Mucosa of gallbladder (tissue), 1 donor: ENCODE measurements around the gene ZNF747. TPM values are rescaled to one million over a fixed set of nuclear protein-coding genes. Genes with fewer than 3 reads are reported as not detected.
"Not testable (repeated sequence)": the region's sequence is repeated elsewhere in the genome, so short reads cannot be mapped to it uniquely, and the experiment has no call there.

Experiments
- DNase-seq: peaks from one replicate; pipeline ENCODE4 v3.0.0-alpha.2; 2020; ENCODE audit warnings: low spot score
- total RNA-seq: library from RNA; stranded (reverse); gene quantifications from one replicate; pipeline ENCODE4 v1.2.1, GENCODE V29; 2021
- donor health status: DM: no; HTN: no; CAD: no.

ZNF747 gene
- total RNA-seq, 1 donor from 2014 or later: 11.9 TPM

- no peak for DNase-seq
These were observed 583 bp upstream of the ZNF747 start for GRCh38 chr16:30535106-30535776.

- no peak for DNase-seq
These were observed 800 bp downstream of the ZNF747 start for GRCh38 chr16:30533748-30534367.

DNA sequence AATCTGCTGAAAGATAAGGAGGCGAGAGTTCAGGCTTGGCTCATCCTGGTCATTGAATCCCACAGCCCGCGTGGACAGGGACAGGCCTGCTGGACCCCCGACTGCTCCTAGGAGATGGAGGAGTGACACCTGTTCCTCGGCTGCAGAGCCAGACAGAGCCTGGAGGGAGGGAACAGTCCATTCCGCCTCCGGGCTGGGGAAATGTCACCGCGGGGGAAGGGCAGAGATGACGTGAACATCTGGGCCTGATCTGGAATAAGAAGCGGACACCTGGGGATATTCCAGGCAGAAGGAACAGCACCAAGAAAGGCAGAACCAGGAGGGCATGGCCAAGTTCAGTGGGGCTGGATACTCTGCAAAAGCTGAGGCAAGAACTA lies 1.5 kb downstream of the ZNF747 start:
- no peak for DNase-seq

- DNase-seq: no peak
These were observed 2.1 kb downstream of the ZNF747 start for GRCh38 chr16:30532285-30533145.

DNA sequence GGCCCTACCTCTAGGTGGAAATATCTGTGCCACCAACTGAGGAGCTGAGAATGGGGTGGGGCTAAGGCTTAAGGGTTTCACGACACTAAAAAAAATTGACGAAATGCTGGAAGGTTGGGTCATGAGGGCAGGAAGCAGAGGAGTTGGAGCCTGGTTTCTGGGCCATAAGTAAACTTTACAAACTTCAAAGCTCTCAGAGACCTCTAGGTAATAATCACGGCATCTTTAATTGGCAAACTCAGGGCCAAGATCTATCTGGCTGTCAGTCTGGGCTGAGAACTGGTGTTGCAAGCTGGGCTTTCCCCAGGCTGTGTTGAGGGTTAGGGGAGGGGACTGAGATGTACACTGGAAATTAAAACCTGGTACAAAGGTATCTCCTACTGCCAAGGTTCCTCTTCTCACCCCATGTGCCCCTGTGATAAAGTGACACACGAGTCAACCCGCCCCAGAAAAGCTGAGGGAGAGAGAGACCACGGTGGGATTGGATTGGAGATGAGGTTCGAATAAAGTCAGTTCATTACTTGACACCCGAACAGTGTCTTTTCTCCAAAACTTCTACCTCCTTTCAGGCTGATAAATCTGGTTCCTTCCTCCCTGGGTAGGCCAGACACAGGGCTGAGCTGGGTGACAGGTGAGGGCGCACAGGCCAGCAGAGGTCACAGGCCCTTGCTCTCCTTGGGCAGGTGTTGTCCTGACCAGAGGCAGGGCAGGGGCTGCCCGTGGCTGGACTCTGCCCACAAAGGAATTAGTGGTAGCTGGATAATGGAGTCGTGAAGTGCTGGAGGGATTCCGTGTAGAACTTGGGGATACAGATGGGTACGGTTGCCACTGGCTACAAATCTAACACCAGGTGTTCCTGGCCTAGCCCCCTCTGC lies 4.3 kb downstream of the ZNF747 start:
- DNase-seq: no peak

- DNase-seq: no peak
These were observed 5.7 kb downstream of the ZNF747 start for GRCh38 chr16:30528799-30529457.

DNA sequence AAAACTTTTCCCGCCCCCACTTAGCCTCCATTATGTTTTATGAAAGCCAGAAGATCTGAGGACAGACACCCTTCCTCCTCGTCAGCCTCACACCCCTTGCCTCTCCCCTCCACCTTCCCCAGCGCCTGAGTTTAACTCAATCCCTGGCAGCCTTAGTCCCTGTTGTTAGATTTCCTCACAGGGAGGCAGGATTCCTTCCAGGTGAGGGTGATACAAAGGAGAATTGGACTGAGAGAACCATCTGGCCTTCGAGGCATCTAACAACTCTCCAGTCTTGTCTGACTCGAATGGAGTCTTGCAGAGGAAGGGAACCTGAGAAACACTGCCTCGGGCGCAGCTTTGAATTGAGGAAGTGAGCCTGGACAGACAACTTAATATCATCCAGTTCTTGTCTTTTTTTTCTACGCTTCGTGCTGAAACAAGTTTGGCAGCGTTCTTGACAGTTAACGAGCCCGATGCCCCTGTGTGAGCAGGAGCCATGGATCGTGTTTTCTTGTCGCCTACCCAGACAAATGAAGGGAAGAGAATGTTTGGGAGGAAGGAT lies 7.0 kb downstream of the ZNF747 start:
- no peak for DNase-seq

DNA sequence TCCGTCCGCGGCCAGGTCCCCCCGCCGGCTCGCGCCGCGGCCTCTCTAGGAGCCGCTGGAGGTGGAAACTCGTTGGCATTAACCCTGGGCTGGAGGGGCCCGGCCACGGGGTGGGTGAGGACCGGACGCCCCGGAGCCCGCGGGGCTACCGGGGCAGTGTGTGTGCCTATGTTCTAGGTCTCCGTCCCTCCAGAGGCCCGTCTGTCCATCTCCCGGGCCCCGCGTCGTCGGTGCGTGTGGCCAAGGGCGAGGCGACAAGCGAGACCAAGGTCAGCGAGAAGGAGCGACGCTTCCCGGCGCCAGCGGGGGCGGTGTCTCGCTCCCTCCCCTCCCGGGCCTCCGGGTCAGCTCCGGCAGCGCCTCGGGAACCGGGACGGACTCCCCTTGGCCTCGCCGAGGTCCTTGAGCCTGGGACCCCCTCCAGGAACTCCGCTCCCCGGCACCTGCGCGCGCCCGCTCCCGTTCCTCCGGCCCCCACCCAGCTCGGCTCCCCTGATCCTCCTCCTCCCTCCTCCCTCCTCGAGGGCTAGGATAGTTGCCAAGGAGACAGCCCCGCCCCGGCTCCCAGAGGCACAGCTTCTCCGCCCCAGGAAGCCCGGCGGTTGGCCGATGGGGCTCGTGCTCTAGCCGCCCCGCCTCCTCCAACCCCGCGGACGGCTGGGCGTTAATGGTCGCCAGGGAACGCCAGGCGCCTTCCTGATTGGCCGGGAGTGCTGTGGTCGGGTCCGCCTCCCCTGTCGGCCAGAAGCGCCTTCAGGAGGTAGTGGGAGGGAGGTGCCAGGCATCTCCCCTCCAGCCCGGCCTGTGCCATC lies 7.6 kb downstream of the ZNF747 start:
- peak; percentile 98 for DNase-seq

DNA sequence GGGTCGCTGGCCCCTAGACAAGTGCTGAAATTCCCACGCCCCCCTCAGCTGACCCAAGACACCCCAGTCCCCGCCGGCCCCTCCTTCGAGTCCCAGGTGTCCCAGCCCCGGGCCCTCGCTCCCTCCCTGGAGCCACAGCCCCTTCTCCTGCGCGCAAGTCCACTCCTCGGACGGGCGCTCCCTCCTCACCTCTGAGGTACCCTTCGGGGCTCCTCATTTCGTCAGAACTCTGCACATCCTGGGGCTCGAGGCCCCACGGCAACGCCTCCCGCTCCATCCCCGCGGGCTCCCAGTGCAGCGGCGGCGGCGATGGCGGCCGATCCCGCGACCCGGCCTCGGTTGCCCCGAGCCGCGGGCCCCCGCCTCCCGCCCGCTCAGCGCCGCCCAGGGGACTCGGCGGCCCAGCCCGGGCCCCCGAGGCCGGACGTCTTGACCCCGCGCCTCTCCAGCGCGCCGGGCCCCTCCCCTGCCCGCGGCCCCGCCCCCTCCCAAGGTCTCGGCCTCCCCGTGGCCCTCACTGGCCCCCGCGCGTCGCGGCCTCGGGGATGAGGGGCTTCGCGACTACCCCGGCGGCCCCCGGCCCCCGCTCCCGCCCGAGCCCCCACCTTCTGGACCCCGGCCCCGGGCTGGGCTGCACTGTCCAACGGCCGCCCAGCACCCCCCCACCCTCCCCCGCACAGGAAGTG lies 8.4 kb downstream of the ZNF747 start, which contains the start of gene ZNF768:
Gene ZNF768, minus strand, starts transcription at position 430 of the 686 bp plus-strand sequence. Its CDS starts 153 bp downstream, at position 277.
- DNase-seq: no peak

DNA sequence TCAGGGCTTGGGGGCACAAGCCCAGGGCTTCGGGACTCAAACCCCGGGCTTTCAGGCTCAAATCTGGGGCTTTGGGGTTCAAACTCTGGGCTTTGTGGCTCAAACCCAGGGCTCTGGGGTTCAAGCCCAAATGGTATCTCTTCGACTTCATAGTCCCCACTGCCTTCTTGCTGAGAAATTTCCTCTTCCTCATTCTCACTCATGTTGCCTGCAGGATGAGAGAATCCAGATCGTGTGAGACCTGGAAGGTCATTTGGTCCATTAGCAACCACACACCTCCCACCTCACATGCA lies 8.9 kb downstream of the ZNF747 start:
- DNase-seq: no peak

- DNase-seq: no peak
These were observed 9.8 kb downstream of the ZNF747 start for GRCh38 chr16:30524575-30525568.

DNA sequence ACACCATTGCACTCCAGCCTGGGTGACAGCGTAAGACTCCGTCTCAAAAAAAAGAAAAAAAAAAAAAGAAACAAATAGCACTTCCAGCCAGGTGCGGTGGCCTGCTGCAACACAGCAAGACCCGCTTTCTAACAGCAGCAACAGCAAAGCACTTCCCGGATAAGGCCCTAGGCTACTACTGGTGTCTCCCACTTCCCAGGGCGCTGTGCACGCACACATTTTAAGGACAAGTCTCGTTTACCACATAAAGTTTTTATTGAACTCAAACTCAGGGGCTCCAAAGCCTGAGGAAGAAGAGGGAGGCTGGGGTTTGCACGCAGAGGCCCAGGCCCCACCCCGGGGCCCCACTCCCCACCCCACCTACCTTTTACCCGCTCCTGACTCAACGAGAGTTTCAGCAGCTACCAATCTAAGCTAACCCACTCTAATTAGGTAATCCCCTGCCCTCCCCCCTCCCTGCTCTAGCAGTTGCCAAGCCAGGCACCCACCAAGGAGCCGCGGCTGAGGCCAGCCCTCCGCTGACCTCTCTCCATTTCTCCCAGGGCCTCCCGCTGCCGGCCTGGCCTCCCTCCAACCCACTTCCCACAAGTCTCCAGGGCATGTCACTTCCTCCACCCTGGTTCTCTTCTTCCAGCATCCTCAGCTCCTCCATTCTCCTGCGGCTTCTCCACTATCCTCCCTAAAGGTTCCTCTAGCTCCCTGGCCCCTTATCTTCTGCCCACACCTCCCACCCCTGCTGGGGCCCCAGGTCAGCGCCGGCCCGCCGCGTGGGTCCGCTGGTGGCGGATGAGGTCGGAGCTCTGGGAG lies 10.7 kb downstream of the ZNF747 start:
- no peak for DNase-seq

- DNase-seq: not testable (repeated sequence)
These were observed 11.8 kb downstream of the ZNF747 start for GRCh38 chr16:30522702-30523463.

DNA sequence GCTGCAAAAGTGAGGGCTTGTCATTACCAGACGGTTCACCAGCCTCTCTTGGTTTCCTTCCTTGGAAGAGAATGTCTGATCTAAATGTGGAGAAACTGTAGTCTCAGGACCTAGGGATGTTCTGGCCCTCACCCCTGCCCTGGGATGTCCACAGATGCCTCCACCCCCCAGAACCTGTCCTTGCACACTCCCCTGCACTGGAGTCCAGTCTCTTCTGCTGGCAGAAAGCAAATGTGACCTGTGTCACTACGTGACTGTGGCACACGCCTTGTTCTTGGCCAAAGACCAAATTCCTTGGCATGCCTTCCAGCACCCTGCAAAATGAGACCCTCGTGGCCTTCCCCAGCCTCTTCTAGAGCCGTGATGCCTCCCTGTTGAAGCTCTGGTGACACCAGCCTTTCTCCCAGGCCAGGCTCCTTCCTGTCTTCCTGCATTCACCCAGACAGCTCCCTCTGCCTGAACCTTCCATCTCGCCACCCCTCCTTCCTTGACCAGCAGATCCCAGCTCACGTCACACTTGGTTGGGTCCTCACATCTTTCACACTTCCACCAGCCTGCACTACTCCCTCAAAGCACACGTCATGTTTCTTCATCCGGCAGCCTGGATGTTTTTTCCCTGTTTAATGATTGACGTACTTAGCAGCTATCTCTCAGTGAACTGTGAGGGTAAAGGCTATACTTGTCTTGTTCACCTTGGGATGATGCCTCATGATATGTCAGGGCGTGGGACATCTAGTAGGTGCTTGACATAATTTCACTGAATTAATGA lies 12.6 kb downstream of the ZNF747 start:
- peak; percentile 38 for DNase-seq

DNA sequence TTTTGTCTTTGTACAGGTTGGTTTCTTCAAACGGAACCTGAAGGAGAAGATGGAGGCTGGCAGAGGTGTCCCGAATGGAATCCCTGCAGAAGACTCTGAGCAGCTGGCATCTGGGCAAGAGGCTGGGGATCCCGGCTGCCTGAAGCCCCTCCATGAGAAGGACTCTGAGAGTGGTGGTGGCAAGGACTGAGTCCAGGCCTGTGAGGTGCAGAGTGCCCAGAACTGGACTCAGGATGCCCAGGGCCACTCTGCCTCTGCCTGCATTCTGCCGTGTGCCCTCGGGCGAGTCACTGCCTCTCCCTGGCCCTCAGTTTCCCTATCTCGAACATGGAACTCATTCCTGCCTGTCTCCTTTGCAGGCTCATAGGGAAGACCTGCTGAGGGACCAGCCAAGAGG lies 13.2 kb downstream of the ZNF747 start:
- no peak for DNase-seq
